Activated CD8-positive, alpha-beta memory T cell treated with anti-CD3 and anti-CD28 coated beads, Interleukin-2, amount 50 U/mL, for 48 hours (primary cell): ENCODE measurements around the gene SIK2.

Experiments used
- DNase-seq: peaks from one replicate; pipeline ENCODE4 v3.0.0-alpha.2; 2020

Gene SIK2

GRCh38 chr11:111660822-111661221, 58.6 kb downstream of the SIK2 start:
- DNase-seq = no peak

DNA sequence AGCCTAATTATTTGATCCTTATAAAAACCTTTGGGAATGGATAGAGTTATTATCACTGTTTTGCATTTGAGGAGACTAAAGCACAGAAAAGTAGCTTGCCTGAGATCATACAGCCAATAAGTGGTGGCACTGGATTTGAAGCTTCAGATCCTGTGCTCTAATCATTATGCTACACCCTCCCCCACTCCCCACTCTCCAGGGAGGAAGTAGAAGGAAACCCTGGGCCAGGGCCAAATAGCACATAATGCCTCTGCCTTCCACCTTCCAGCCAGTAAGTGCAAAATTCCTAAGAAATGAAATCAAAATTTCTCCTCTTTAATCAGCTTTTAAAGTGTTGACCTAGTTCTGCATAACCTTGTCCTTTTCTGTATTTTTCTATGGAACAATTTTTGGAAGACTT, 61.6 kb downstream of the SIK2 start:
- DNase-seq = no peak

DNA sequence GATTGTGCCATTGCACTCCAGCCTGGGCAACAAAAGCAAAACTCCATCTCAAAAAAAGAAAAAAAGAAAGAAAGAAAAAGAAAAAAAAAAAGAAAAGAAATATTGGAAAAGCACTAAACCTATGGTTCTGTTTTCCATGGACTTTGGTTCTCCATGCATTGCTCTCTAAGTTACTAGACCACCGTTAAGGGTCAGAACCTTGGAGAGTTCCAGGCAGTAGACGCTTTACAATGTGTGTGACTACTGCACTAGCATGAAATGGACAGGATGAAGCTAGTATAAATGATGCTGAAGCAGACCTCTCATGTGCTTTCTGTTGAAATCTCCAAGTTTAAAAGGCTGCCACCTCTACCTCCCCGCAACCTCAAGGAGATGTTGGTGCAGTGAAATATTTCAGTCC, 63.5 kb downstream of the SIK2 start:
- DNase-seq = no peak

DNA sequence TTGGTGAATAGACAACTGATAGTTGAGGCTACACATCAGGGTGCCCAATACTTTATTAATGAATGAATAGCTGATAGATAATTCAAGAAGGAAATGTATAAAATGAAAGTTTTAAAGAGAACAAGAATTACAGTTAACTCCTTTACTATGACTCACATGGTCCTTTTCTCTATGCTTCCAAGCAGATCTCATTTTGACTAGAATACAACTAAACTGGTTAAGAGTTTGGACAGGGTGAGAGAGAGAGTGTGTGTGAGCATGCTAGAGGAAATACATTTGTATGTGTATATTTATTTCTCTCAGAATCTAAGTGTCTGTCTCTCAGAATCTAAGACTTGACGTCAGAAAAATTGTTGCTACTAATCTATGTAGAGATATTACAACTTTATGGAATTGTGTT, 66.7 kb downstream of the SIK2 start:
- no peak for DNase-seq

- no peak for DNase-seq
These were observed 69.1 kb downstream of the SIK2 start for GRCh38 chr11:111671383-111671782.

DNA sequence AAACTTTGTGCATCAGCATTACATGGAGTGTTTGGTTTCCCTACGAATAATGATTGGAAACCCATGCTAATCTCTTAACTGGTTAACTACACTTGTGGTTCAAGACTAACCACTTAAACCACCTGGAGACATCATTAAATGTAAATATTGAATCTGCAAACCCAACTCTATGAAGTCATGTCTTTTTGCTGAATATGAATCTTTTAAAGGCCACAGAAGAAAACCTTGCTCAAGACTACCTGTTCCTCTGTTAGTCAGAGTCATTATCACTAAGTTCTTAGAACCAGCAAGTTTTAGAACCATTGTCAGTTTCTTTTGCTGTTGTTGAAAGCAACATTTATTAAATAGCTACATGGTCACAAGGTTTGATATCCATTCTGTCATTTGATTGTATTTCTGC, 70.7 kb downstream of the SIK2 start:
- DNase-seq = no peak

DNA sequence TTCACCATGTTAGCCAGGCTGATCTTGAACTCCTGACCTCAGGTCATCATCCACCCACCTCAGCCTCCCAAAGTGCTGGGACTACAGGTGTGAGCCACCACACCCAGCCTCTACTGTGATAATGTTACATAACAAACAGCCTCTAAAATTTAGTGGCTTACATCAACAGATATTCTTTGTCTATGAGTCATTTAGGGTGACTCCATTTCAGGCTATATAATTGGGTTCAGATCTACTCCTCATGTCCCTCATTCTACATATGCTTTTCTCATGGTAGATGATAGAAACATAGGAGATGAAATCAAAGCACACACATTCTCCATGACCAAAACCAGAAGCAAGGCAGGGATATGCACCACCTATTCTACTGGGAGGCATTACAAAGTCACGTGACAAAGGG, 72.7 kb downstream of the SIK2 start:
- no peak for DNase-seq

DNA sequence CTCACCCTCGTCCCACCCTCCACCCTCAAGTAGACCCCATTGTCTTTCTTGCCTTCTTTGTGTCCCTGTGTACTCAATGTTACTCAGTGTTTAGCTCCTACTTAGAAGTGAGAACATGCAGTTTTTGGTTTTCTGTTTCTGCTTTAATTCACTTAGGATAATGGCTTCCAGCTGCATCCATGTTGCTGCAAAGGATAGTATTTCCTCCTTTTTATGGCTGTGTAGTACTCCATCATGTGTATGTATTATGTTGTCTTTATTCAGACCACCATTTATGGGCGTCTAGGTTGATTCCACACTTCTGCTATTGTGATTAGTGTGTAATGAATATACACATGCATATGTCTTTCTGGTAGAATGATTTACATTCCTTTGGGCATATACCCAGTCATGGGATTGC, 73.6 kb downstream of the SIK2 start:
- no peak for DNase-seq

GRCh38 chr11:111676878-111677585, 74.8 kb downstream of the SIK2 start:
- no peak for DNase-seq

GRCh38 chr11:111680486-111681175, 78.4 kb downstream of the SIK2 start:
- DNase-seq = no peak

DNA sequence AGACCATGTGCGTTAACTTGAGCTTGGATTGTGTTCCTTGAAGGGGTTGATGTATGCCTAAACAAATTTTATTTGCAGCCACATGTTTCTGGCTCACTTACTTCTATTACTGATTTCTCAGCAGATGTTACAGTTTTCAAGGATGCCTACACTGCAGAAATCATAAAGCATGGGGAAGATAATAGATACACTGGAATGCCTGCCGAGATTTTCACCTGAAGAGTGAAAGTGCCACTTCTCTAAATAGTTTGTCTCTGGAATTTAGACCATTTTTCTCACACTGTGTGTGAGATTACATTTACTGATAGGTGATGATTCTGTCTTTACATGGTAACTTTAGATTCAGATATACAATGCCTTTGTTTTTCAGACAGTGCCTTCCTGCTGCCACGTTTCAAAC, 81.6 kb downstream of the SIK2 start:
- DNase-seq = no peak

DNA sequence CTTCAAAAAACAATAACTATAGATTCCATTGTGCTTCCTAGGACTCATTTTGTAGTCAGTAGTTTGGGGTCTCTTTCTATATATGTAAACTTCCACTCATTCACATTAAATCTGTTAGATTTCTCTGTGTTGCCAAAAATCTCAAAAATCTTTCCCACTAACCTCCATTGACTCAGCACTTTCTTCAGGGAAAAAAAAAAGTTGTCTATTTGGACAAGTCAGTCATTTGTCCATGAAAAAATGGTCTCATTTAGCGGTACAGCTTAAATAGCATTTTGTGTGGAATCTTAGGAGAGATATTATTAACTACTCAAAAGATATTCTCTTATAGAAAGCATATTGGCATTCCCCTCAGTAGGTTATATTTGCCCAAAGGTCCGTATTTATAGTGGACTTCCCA, 82.0 kb downstream of the SIK2 start:
- no peak for DNase-seq

- no peak for DNase-seq
These were observed 85.8 kb downstream of the SIK2 start for GRCh38 chr11:111688013-111688412.

DNA sequence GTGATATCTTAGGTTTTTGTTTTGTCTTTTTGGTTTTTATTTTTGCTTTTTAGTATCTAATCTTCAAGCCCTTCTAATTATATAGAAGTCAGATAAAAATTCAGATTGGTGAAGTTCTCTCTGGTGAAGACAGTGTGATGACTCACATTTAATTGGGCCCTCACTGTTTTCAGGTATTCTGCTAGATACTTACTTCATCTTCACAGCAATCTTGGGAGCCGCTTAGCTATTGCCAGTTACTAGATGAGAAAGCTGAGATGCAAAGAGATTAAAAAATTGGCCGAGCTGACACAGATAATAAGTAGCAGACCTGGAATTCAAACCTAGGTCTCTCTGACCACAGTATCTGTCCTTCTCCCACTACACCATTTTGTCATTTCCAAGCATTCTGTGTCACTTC, 88.9 kb downstream of the SIK2 start:
- DNase-seq = no peak

DNA sequence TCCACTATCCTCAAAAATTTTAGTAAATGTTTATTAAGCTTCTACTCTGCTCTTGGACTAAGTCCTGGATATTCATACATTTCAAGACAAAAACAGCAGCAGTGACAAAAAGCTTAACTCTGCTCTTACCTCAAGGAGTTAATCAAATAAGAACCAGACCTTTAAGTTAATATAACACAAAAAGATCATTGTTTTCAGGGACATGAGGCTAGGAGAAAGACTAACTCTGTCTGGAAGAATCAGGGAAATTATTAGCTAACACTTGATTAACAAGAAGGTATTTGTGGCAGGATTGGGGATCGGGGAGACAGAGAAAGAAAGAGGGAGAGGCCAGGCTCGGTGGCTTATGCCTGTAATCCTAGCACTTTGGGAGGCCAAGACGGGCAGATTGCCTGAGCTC, 89.5 kb downstream of the SIK2 start:
- no peak for DNase-seq

DNA sequence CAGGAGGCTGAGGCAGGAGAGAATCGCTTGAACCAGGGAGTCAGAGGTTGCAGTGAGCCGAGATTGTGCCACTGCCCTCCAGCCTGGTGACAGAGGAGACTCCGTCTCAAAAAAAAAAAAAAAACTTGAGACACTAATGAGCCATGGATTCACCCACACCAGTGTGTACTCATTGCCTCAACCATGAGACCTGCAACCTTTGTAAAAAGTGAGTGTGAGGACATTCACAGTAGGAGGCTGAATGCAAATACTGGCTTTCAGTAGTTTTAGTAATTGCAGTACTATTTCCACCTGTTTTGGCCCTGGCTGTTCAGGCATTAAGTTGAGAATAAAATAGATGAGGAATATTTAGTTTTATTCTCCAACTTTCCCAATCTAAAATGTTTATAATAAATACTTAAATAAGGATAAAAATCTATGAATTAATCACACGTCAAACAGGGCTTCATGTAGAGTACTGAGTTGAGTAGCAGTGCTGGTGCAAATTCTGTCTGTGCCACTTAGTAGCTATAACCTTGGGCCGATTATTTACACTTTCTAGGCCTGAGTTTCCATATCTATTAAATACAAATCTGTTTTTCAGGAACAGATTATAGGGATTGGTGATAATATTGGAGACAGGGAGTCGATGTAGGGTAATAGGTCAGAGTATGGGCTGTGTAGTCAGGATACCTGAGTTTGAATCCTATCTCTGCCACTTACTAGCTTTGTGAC, 91.1 kb downstream of the SIK2 start:
- DNase-seq = no peak

DNA sequence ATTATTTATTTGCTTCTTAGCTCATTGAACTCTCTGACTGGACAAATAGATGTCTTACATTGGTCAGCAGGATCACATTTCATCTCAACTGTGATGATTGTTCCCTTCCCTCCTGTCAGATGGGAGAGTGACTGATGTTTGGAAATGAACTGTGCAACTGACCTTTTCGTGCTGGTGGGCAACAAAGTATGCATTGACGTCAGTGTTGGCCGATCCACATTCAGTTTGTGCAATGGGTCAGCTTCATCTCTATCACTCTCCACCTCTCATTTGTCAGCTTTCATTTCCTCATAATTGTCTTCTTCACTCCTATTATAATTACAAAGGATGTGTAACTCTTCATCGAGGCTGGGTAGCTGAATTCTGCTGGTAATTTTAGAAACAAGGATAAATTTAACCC, 92.6 kb downstream of the SIK2 start:
- no peak for DNase-seq

DNA sequence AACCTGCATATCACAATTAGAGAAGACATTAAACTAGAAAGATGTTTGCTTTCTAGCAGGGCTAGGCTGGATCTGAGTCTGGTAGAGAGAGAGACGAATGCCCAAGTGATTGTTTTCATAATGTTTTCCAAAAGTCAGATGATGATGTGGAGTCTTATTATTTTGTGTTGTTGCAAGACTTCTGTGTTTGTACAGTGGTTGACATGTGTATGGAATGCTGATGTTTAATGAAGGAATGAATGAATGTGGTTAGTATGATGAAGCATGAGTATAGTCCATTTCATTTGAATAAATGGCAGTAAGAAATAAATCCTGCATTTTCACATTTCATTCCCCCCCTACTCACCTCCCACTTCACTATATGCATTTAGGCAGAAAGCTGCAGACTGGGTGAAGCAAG, 94.3 kb downstream of the SIK2 start:
- DNase-seq = no peak

GRCh38 chr11:111697933-111698371, 95.7 kb downstream of the SIK2 start:
- DNase-seq = no peak

DNA sequence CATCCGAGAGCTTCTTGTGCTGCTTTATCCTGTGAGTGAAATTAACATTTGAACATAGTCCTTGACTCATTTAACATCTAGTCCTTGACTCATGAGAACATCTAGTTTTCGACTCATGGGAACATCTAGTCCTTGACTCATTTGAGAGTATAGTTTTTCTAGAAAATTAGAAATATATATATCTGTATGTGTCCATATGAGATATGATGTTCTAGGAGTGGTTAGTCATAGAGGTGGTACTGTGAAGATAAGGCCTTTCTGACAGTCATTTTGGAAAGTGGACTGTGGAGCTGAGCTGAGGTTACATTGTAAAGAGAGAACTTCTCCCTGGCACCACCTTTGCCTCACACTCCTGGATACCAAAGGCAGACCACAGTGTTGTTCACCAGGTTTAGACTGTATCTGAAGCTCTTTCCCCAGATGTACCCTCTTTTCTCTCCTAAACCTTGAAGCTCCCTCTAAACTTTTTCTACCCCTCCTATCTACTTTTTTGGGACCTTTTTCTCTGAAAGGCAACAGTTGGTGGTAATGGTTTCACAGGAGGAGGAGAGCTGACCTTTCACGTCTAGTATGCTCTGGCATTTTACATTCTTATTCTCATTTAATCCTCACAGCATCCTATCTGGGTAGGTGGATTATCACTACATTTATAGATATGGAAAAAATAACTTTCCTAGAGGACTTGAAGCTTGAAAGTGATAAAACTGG, 96.8 kb downstream of the SIK2 start:
- DNase-seq = no peak

DNA sequence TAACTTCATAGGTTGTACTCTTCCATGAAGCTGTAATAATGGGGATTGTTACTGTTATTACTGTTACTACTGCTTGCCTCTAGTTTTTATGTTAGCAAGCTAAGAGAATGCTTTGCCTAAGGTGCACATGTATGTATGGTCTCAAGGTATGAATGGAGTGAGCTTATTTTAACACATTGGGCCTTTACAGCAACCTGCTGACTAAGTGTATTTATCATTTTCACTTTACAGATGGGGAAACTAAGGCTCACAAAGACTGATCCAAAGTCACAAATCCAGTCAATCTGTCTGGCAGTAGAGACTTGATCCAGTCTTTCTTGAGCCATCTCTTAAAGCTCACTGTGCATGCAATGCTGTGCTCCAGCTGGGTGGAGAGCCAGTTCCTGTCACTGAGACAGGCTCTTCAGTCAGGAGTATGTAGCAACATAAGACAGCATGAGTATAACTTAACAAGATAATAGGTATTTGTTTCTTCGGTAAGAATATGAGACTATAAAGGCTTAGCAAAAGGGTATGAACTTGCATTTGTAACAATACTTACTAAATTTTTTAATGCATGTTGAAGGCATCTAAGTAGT, 97.4 kb downstream of the SIK2 start:
- DNase-seq = no peak

- DNase-seq = no peak
These were observed 97.9 kb downstream of the SIK2 start for GRCh38 chr11:111700162-111700561.

DNA sequence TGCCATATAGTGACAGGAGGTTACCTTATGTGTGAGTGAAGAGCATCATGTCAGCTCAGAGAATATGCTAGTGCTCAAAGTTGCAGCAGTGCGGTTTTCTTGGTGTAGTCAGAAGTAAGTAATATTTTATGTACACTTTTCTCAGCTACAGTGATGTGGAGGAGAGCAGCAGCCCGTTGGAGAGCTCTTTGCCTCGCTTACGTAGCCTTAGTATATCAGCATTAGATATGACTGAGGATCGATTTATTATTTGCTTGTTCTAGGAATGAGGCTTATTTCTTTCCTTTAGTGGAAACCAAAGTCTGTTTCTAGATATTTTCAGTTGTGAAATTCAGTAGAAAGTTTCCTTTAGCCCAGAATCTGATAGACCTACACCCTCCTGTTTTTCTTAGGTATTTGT, 100.4 kb downstream of the SIK2 start:
- DNase-seq = no peak
